Measurements from ENCODE around the gene GPR85. TPM values are rescaled to one million over a fixed set of nuclear protein-coding genes. Genes with fewer than 3 reads are reported as not detected.

The GPR85 gene, protein sequence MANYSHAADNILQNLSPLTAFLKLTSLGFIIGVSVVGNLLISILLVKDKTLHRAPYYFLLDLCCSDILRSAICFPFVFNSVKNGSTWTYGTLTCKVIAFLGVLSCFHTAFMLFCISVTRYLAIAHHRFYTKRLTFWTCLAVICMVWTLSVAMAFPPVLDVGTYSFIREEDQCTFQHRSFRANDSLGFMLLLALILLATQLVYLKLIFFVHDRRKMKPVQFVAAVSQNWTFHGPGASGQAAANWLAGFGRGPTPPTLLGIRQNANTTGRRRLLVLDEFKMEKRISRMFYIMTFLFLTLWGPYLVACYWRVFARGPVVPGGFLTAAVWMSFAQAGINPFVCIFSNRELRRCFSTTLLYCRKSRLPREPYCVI
- 10 to 100 TPM in 1 of 2 donors, 1 to 10 TPM in 1; 7.0 to 12.0 TPM for total RNA-seq

DNA sequence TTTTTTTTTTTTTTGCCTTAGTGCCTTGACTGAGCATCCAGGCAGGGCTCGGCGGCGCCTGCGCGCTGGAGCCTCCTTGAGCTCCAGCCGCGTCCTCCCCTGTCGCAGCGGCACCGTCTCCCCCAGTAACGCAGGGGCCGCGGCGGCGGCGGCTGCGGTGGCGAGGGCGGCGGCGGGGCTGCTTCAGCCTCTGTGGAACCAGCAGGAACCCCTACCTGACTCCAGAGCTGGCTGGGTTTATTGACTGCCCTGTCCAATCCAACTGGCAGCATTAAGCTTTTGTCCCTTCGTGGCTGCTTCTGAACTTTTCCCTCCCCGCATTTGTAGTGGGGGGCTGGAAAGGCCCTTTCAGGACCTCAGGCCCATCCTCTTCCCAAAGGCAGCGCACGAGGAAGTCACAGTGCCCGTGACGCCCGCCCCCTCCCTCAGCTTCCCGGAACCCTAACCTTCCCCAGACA lies at the start of gene GPR85:
TSS of gene GPR85 (minus strand) at position 397 of the 458 bp plus-strand sequence. CDS start 2,106 bp downstream, outside the sequence.

DNA sequence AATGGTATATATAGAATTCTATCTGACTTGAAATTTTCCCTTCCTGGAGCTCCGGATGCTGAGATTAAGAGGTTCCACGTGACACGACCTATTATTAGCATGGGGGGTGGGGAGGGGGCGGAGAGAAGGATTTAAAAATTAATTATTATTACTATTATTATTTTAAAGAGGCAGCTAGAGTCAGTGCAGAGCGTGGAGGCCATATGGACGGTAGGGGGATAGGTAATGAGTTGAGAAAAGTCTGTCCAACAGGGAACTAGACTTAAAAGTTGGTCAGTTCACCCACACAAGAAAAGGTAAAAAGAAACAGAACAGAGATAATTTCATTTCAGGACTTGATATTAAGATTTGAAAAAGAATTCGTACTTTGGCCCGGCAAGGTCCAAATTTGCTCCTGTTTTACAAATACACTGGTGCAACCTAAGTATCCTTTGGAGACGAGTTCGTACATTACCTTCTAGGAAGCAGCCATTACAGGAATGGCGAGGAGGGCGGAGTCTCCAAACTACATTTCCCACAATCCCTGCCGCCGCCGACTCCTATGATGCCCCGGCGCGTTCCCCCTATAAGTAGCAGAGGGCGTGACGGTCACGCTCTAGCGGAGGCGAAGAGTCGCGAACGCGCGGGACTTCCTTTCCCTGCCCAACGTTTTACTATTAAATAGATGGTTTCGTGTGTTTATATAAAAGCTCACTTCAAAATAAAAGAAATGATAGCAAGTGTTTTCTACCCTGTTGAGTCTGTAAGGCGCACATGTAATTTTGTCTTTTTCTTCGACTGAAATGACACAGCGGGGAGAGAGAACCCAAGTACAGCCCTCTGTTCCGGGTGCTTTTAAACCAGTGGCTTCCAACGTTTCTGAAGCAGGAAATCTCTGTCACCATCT lies 31.7 kb upstream of the GPR85 start, which contains the start of gene SMIM30:
TSS of gene SMIM30 (minus strand) at position 481 of the 886 bp plus-strand sequence. CDS start 976 bp downstream, outside the sequence.

Other genes with a start within 250 kb of the GPR85 start
- 10 to 100 TPM; 68.6 to 79.5 TPM for gene SMIM30, start 31.7 kb upstream of the GPR85 start, total RNA-seq

Data from melanocyte of skin (primary cell).